Nephron progenitor cell (in vitro differentiated cells): ENCODE results near the gene DENND4C.

Source experiments
- DNase-seq: peaks from one replicate; pipeline ENCODE4 v3.0.0; 2021
- H3K27ac Mint-ChIP-seq: 2 replicates; pipeline ENCODE4 v1.8.0; 2021; ENCODE audit warnings: mild to moderate bottlenecking, moderate library complexity, mixed read lengths
- H3K27me3 Mint-ChIP-seq: 2 replicates; pipeline ENCODE4 v1.8.0; 2021; ENCODE audit warnings: mild to moderate bottlenecking, low read depth, mixed read lengths; ENCODE audit not compliant: poor library complexity
- H3K36me3 Mint-ChIP-seq: 2 replicates; pipeline ENCODE4 v1.8.0; 2021; ENCODE audit warnings: low read depth, mixed read lengths
- H3K4me1 Mint-ChIP-seq: 2 replicates; pipeline ENCODE4 v1.8.0; 2021; ENCODE audit warnings: mixed read lengths
- H3K4me3 Mint-ChIP-seq: 2 replicates; pipeline ENCODE4 v1.8.0; 2021; ENCODE audit warnings: mild to moderate bottlenecking, moderate library complexity, mixed read lengths
- H3K9me3 Mint-ChIP-seq: 2 replicates; pipeline ENCODE4 v1.8.0; 2021; ENCODE audit warnings: mild to moderate bottlenecking, moderate library complexity, mixed read lengths
- CTCF ChIP-seq: fragments of 200-600 bp; sonication (generic); IDR thresholded peaks from 2 replicates; pipeline ENCODE4 v1.5.0; 2021; ENCODE audit warnings: antibody characterized with exemption

DENND4C gene

GRCh38 chr9:19231126-19231903, 822 bp downstream of the DENND4C start:
- Mint-ChIP-seq H3K27me3 (peaks cover 5% of the 10 kb centered on the region), H3K9me3 (peaks cover 4% of the 10 kb centered on the region), H3K4me1 (peaks cover 24% of the 10 kb centered on the region), H3K36me3 (peaks cover 15% of the 10 kb centered on the region), H3K4me3 (no peak overlapping the region), H3K27ac (no peak overlapping the region)
- no peak for DNase-seq
- no peak for TF ChIP-seq CTCF

DNA sequence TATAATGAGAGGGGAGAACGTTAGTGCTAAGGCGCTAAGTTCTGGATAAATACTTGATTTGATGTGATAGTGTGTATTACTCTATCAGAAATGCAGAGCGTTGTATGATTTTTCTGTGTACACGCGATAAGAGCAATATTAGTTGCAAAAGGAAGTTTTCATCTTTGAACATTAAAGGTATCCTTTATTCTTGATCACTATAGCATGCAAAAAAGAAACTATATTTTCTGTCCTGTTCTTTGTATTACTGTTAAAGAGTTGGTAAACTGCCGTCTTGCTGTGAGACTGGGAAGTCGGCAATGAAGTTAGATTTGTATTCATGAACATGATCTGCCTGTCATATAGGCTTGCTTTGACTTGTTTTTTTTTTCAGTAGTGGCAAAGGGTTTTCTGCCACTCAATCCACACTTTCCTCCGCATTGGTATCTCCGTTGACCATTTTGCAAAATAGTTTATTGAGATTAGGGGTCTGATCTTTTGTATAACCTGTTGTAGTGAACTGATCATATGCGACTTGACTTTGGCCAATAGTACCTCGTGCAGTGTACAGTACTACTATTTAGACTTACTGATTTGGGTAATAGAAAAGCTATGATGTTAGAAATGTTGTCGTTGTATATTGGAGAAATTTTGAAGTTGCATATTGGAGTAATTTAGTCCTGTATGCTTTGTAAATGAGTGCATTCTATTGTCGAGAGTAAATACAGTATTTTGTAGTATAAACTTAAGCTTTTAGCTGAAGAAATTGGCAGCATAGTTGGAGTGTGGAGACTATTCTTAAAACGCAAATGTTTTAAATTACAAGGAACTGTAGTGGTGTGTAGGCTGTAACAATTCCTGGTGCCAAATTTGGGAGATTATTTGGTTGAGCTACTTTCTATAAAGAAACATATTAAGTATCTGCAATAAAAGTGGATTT, 1.7 kb downstream of the DENND4C start:
- peaks cover 28% of the 10 kb centered on the region for H3K4me1 Mint-ChIP-seq
- TF ChIP-seq CTCF: no peak
- peaks cover 20% of the 10 kb centered on the region for H3K36me3 Mint-ChIP-seq
- no peak overlapping the region for H3K27ac Mint-ChIP-seq
- no peak for DNase-seq
- H3K27me3 Mint-ChIP-seq: peaks cover 5% of the 10 kb centered on the region
- H3K4me3 Mint-ChIP-seq: no peak overlapping the region
- peaks cover 7% of the 10 kb centered on the region for H3K9me3 Mint-ChIP-seq

GRCh38 chr9:19232823-19233194, 2.3 kb downstream of the DENND4C start:
- H3K4me1 Mint-ChIP-seq: peaks cover 32% of the 10 kb centered on the region
- no peak overlapping the region for H3K27ac Mint-ChIP-seq
- no peak for DNase-seq
- peaks cover 5% of the 10 kb centered on the region for H3K27me3 Mint-ChIP-seq
- peaks cover 7% of the 10 kb centered on the region for H3K9me3 Mint-ChIP-seq
- peaks cover 20% of the 10 kb centered on the region for H3K36me3 Mint-ChIP-seq
- no peak overlapping the region for H3K4me3 Mint-ChIP-seq
- no peak for TF ChIP-seq CTCF

DNA sequence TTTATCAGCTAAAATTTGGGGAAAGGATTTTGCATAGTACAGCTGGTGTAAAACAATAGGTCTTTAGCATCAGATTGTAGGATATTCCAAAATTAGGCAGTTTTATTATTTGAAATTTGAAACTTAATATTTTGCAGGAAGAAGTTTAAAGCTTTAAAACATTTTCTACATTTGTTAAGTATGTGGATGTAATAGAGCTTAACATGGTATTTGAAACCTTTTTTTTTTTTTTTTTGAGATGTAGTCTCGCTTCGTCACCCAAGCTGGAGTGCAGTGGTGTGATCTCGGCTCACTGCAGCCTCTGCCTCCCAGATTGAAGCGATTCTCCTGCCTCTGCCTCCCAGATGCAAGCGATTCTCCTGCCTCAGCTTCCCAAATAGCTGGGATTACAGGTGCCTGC, 2.9 kb downstream of the DENND4C start:
- Mint-ChIP-seq H3K4me1 (peaks cover 27% of the 10 kb centered on the region), H3K9me3 (peaks cover 7% of the 10 kb centered on the region), H3K36me3 (peaks cover 20% of the 10 kb centered on the region), H3K27ac (no peak overlapping the region), H3K4me3 (no peak overlapping the region), H3K27me3 (peaks cover 5% of the 10 kb centered on the region)
- no peak for DNase-seq
- no peak for TF ChIP-seq CTCF

DNA sequence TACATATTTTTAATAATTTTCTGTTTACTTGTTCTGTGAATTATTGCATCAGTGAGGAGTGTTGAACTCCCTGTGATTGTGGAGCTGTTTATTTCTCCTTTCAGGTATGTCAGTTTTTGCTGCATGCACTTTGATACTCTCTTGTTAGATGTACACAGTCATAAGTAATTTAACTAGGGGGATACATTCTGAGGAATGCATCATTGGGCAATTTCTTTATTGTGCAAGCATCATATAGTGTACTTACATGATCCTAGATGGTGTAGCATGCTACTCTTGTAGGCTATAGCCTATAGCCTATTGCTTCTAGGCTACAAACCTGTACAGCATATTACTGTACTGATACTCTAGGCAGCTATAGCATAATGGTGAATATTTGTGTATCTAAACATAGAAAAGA, 9.5 kb downstream of the DENND4C start:
- H3K4me1 Mint-ChIP-seq: peaks cover 15% of the 10 kb centered on the region
- H3K27me3 Mint-ChIP-seq: no peaks in the 10 kb centered on the region
- peaks cover 59% of the 10 kb centered on the region for H3K36me3 Mint-ChIP-seq
- H3K27ac Mint-ChIP-seq: no peak overlapping the region
- no peak for TF ChIP-seq CTCF
- H3K9me3 Mint-ChIP-seq: peaks cover 13% of the 10 kb centered on the region
- no peak overlapping the region for H3K4me3 Mint-ChIP-seq
- no peak for DNase-seq
